ENCODE measurements around the gene SH3D19.
"Not testable (repeated sequence)": the region's sequence is repeated elsewhere in the genome, so short reads cannot be mapped to it uniquely, and the experiment has no call there.

SH3D19 gene

DNA sequence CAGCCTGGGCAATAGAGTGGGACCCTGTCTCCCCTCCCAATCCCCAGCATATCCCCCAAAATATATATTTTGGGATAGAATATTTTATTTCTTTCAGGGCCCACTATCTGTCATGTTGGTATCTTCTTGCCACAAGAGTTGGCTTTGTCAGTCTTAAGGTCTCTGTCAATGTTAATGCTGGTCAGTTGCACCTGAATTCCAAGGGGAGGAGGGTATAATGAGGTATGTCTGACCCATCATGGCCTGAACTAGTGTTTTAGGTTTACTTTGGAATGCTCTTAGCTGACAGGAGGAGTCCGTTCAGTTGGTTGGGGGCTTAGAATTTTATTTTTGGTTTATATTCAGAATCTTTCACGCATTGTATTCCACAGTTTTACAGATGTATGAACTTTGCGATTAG, 232.2 kb downstream of the SH3D19 start:
- no peak for DNase-seq

DNA sequence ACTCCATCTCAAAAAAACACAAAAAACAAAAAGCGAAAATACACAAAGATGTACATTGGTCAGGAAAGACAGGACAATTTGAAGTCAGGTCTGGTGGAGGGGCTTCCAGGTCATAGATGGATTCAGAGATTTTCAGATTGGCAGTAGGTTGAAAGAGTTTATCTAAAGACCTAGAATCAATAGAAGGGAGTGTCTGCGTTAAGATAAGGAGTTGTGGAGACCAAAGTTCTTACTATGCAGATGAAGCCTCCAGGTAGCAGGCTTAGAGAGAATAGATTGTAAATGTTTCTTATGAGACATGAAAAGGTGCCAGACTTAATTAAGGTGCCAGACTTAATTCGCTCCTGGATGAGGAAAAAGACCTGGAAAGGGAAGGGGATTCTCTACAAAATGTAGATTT, 232.9 kb downstream of the SH3D19 start:
- DNase-seq = no peak

DNA sequence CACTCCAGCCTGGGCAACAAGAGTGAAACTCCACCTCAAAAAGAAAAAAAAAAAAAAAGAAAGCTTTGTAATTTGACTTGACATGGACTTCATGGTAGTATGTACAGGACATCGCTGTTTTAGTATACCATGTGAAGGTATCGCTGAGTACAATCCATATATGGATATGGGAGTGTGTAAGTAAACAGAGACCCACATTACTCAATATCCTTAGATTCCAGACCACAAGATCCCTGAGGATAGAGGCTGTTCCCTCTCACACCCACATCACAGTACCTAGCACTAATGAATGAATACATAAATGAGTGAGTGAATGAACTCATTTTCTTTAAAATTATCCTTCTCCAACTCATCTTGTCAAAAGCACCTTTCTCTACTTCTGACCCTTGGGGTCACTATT, 234.4 kb downstream of the SH3D19 start:
- DNase-seq = no peak

DNA sequence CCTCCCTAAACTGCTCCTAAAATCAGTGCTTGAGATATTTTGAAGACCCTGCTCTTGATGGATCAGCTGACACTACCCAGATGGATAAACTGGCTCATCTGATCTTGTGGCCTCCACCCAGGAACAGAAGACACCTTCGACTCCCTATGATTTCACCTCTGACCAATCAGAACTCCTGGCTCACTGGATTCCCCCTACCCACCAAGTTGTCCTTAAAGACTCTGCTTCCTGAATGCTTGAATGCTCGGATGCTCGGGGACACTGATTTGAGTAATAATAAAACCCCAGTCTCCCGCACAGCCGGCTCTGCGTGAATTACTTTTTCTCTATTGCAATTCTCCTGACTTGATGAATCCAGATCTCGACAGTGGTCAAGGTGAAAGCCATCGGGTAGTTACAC, 237.9 kb downstream of the SH3D19 start:
- DNase-seq = no peak

DNA sequence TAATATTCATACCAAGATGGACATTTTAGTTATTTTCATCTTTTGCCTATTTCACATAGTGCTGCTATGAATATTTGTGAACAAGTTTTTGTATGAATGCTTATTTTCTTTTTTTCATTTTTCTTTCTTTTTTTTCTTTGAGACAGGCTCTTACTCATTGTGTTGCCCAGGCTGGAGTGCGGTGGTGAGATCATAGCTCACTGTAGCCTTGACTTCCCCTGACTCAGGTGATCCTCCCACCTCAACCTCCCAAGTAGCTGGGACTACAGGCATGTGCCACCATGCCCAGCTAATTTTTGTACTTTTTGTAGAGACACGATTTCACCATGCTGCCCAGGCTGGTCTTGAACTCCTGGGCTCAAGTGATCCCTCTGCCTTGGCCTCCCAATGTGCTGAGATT, 247.4 kb downstream of the SH3D19 start:
- DNase-seq = not testable (repeated sequence)

DNA sequence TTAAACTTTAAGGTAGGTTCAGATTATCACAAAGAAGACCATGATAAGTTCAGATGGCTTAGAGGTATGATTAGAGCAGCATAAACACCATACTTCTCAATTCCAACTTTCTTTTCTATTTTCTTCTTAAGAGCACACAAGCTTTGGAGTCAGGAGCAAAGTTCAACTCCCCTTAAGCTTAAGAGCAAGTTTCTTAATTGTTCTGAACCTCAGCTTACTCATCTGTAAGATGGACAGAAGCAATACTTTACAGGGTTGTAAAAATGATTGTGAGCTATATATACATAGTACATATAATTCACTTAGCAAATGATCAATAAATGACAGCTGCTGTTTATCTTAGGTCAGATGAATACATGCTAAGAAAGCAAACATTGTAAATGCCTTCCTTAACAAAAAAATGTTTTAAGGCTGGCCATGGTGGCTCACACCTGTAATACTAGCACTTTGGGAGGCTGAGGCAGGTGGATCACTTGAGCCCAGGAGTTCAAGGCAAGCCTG, 250.9 kb downstream of the SH3D19 start:
- DNase-seq = no peak
